Measurements from ENCODE around the gene KCNMB4.
"Not testable (repeated sequence)": the region's sequence is repeated elsewhere in the genome, so short reads cannot be mapped to it uniquely, and the experiment has no call there.

The KCNMB4 gene

DNA sequence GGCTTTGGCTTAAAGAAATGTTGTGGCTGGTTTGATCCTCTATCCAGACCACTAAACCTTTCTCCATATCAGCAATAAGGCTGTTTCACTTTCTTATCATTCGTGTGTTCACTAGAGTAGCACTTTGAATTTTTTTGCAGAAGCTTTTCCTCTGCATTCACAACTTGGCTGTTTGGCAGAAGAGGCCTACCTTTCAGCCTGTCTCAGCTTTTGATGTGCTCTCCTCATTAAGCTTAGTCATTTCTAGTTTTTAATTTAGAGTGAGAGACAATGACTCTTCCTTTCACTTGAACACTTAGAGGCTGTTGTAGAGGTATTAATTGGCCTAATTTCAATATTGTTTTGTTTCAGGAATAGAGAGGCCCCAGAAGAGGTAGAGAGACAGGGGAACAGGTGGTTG is 13.8 kb downstream of the KCNMB4 start:
- DNase-seq: no peak

GRCh38 chr12:70383484-70383883 is 17.4 kb downstream of the KCNMB4 start:
- no peak for DNase-seq

DNA sequence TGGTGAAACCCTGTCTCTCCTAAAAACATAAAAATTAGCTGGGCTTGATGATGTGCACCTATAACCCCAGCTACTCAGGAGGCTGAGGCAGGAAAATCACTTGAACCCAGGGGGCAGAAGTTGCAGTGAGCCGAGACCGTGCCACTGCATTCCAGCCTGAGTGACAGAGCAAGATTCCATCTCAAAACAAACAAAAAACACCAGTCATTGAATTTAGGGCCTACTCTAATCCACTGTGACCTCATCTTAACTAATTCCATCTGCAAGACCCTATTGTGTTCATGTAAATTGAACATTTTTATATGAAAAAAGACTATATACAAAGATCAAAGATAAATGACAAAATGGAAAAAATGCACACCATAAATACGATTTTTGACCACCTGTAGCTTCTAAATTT is 17.8 kb downstream of the KCNMB4 start:
- no peak for DNase-seq

GRCh38 chr12:70386771-70387170 is 20.7 kb downstream of the KCNMB4 start:
- no peak for DNase-seq

- no peak for DNase-seq
These were observed 23.6 kb downstream of the KCNMB4 start for GRCh38 chr12:70389678-70390077.

DNA sequence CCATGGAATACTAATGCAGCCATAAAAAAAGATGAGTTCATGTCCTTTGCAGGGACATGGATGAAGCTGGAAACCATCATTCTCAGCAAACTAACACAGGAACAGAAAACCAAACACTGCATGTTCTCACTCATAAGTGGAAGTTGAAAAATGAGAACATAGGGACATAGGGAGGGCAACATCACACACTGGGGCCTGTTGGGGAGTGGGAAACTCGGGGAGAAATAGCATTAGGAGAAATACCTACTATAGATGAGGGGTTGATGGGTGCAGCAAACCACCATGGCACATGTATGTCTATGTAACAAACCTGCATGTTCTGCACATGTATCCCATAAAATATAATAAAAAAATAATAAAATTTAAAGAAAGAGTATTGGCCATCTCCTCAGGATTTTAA is 26.5 kb downstream of the KCNMB4 start:
- not testable (repeated sequence) for DNase-seq

DNA sequence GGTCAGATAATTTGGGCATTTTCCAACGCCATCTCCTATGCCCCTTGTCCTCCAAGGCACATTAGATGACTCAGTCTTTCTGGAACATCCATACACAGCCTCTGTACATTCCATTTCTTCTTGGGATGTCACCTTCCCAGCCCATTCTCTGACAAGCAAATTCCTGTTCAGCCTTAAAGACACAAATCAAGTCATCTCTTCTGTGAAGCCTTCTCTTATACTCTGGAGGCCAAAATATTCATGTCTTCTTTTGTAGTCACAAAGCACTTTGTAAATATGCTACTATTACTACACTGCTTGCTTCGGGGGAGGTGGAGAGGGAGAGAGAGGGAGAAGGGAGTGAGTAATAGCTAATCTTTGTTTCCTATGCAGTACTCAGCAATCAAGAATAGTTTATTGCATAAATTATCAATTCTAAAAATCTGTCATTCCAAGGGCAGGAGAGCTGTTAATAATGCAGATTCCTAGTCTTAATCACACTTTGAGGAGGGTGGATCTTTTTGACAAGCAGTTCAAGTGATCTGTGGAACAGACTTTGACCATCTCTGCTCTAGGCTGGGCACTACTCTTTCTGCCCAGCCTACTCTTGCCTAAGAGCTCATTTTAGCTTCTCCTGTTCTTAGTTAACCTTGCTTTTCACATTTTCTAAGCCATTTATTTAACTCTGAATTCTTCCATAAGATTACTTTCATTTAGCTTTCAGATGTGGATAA is 27.9 kb downstream of the KCNMB4 start:
- DNase-seq: no peak

- DNase-seq: no peak
These were observed 31.9 kb downstream of the KCNMB4 start for GRCh38 chr12:70398002-70398401.

- DNase-seq: no peak
These were observed 32.8 kb downstream of the KCNMB4 start for GRCh38 chr12:70398862-70399261.

DNA sequence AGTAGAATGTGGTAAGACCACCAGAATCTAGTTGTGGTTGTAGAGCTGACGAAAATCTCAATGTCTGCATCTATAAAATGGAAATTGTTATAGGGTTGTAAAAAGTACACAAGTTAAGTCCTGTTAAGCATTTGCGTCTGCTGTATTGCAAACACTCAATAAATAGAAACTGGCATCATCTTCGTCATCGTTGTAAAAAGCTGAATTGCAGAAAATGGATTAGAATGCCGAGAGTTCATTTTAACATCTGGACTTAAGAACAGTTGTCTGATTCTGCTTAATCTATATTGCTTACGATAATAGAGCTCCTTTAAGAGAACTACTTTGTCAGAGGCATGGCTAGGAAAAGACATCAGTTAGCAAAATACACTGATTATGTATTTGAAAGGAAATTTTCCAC is 33.2 kb downstream of the KCNMB4 start:
- no peak for DNase-seq

DNA sequence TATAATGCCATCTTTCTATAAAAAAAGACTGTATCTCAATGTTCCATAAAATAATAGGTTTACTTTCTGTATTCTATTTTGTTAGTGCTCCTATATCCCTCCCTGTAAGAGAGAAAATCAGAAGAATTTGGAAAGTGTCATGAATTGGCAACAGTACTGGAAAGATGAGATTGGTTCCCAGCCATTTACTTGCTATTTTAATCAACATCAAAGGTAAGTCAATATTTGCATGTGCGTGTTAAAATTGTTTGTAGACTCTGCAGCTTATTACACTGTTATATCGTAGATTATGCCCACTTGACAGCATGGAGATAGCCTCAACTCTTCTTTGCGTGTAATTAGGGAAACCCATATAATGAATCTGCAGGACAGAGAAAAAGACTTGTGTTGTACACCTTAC is 34.0 kb downstream of the KCNMB4 start:
- no peak for DNase-seq

DNA sequence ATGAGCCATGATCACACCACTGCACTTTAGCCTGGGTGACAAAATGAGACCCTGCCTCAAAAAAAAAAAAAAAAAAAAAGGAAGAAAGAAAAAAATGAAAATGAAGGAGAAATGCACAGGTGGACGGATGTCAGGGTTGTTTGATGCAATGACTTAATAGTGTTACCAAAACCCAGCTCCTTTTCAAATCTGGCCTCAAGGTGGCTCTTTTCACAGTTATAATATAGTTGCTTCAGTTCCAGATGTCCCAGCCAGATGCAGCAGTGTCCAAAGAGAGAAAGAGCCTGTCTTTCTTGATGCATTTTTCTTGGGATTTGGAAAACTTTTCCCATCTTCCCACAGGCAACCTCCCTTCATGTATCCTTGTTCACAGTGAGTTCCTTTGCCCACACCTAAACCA is 36.5 kb downstream of the KCNMB4 start:
- no peak for DNase-seq

- DNase-seq: no peak
These were observed 37.7 kb downstream of the KCNMB4 start for GRCh38 chr12:70403826-70404225.

DNA sequence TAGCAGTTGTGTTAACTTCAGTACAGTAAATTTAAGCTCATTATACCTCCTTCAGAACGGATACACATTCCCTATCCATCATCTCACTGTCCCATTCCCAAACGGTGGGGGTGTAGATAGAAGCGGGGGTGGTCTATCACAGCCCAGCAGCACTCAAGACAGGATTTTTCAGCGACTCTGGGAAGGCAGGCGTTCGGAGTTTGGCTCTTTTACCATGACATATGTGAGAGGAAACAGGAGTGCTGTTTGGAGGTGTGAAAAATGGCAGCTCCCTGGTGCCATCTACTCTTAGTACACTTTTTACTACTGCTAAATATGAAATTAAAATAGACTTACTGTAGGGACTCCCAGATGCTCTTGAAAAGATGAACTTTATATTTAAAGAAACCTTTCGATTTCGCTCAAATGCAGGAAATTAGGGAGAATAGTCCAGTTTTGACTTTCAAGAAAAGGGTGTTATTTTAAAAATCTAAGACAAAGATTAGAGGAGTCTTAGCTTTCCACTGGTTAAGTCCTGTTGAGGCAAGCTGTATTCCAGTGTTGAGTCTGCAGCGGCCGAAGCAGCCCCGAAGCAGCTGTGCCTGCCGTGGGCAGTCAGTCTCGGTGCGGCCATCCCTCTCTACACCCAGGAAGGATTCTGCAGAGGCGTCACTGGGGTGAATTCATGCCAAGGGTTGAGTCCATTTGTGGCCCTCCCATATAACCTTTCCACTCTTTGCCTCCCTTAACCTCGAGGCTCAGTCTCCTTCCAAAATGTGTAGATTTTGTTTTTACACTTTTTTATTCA is 42.1 kb downstream of the KCNMB4 start:
- DNase-seq: no peak

- DNase-seq: no peak
These were observed 49.9 kb downstream of the KCNMB4 start for GRCh38 chr12:70415987-70416386.

GRCh38 chr12:70417121-70417520 is 51.0 kb downstream of the KCNMB4 start:
- DNase-seq: no peak

GRCh38 chr12:70418101-70418500 is 52.0 kb downstream of the KCNMB4 start:
- DNase-seq: no peak

DNA sequence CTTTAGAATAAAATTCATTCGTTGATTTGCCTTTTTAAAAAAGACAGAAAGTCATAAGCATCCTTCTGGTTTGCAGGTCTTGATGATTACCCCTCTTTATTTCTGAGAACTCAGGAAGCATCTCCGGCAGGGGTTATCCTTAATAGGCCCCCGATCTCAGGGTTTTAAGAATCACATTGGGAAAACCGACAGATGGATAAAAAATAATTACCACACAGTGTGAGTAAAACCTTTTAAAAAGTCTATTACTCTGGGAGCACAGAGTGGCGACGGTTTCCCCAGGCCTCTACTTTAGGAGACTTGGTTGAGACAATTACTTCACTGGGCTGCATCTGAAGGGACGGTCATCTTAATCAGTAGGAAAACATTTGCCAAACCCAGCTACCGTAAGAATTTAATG is 56.5 kb downstream of the KCNMB4 start:
- DNase-seq: no peak

- DNase-seq: no peak
These were observed 60.5 kb downstream of the KCNMB4 start for GRCh38 chr12:70426620-70427019.

DNA sequence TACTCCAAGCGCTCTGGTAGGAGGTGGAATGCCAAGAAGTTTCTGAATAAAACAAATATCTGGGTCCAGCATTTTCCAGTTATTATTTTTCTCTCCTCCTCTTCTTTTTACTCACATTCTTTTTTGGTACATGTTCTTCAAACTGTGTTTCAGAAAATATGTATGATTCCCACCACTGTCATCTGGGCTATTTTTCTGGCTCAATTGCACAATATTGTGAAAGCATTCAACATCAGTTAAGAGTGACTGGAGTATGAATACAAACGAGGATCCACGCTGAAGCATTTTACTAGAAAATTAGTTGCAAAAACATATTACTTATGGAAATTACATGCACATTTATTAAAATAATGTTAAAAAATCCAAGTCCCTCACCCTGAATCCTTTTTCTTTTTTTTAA is 61.5 kb downstream of the KCNMB4 start:
- DNase-seq: no peak

DNA sequence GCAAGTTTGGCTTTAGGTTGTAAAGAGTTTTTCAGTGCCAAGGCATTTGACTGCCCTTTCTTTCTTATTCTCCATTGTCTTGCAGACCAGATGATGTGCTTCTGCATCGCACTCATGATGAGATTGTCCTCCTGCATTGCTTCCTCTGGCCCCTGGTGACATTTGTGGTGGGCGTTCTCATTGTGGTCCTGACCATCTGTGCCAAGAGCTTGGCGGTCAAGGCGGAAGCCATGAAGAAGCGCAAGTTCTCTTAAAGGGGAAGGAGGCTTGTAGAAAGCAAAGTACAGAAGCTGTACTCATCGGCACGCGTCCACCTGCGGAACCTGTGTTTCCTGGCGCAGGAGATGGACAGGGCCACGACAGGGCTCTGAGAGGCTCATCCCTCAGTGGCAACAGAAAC is 64.3 kb downstream of the KCNMB4 start:
- DNase-seq: no peak

- no peak for DNase-seq
These were observed 70.7 kb downstream of the KCNMB4 start for GRCh38 chr12:70436836-70437235.

- DNase-seq: no peak
These were observed 77.1 kb downstream of the KCNMB4 start for GRCh38 chr12:70443062-70443673.

- DNase-seq: no peak
These were observed 78.8 kb downstream of the KCNMB4 start for GRCh38 chr12:70444903-70445302.

All from DMS153 (cell line).